AG08395 (cell line): ENCODE data around the gene CD180.
"Not testable (repeated sequence)": the region's sequence is repeated elsewhere in the genome, so short reads cannot be mapped to it uniquely, and the experiment has no call there.

ENCODE experiments used
- DNase-seq: peaks from one replicate; pipeline ENCODE4 v3.0.0; 2012; ENCODE audit warnings: mixed read lengths, low spot score

CD180 gene

GRCh38 chr5:67188274-67189078, 8.1 kb downstream of the CD180 start:
- no peak for DNase-seq

GRCh38 chr5:67187006-67187715, 9.4 kb downstream of the CD180 start:
- DNase-seq, result no peak

DNA sequence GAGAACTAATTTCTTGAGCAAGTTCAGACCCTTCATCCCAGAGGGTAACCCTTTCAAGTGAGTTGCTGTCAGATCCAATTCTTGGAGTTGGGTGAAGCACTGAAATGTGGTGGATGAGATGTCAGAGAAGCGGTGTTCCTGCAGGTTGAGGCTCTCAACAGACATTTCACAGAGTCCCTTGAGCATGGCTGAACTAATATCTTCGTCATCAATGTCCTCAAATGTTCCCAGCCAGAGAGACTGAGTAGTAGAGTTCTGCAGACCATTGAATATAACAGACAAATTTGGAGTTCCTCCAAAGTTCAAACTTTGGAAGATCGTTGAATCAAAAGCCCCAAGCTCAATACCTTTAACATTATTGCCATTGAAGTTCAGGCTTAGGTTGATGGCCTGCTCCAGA, 12.7 kb downstream of the CD180 start:
- no peak for DNase-seq

DNA sequence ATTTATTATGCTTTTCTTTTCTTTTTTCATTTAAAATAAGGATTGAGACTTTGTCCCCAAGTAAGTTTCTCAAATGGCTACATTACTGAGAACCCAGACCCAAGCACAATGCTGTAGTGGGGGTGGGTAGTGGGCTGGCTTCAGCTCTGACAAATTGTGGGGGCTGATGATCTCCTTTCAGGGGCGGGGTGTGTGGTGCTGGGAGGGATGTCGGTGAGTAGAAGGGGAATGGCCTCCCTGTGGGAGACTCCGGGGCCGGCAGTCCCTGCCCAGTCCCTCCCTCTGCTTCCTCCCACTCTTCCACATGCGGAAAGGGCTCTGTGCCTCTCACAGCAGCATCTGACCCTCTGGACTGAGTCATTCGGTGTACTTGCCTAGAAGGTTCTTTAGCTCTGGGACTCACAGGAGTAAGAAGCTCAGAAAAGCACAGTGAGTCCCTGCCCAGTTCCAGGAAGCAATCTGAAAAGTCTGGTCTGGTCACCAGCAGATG, 14.3 kb downstream of the CD180 start:
- DNase-seq, result peak; percentile 78

DNA sequence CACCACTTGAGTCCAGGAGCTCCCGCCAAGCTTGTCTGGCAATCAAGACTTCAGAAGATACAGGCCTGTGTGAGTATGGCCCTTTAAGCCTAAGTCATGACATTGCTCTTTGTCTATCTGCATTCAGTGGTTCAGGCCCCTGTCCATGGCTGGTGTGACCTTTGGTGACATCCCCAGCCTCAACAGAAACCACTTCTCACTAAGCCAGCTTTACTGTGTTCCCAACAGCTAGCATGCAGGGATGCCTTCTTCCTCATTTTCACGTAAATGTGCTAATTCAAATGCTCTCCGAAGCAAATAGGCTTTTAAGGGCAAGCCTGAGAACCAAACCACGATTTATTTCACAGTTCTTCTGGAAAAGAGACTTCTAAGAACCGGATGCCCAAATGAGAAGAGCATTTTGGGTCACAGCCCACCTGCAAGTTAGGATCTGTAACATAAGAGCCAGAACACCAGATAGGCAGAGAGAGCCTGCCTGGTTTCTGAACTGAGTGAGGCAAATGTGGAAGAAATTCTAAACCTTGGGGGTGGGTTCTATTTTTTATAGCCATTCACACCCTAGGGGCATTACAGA, 14.9 kb downstream of the CD180 start:
- no peak for DNase-seq

DNA sequence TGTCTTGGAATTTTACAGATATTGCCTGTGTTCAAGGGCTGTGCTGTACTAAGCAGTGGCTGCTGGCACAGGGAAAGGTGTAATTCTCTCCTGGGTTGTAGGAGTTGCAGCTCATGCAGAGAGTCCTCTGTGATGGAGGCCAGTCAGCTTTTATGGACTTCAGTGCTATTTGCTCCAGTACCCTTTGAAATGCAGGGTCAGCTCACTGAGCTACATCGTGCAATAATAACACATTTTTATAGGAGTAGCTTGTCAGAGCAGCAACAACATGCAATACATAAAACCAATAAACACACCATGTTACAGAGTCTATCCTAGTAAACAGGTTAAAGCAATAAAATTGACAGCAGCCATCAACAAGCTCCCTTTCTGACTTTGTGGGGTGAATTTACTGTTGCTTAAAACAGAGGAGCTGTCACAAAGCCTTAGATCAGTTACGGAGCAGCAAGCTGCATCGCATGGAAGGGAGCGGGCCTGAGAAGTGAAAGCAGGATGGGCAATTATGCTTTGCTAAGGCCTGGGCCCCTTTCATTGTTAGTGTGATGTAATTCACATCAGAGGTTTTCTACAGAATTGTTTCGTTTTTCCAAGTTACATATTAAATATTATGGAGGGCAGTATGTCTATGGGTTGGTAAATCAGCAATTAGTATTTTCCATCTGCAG, 16.8 kb downstream of the CD180 start:
- DNase-seq, result no peak

DNA sequence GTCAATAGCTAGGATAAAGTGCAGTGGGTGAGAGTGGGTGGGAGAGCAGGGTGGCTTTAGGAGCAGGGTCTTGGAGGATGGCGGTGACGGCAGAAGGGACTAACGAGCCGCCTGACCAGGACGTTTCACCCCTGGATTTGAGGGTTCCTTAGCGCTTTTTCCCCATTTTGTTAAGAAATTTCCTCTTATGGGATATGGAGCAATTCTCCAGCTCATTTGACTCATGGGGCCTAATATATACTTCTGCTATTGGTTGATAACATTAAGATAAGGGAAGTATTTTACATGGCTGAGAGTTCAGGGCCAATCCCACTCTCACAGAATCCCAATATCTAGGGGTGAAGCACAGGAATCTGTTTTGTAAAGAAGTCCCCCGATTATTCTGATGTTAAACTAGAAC, 17.6 kb downstream of the CD180 start:
- DNase-seq, result no peak

GRCh38 chr5:67178085-67178484, 18.5 kb downstream of the CD180 start:
- DNase-seq, result no peak

DNA sequence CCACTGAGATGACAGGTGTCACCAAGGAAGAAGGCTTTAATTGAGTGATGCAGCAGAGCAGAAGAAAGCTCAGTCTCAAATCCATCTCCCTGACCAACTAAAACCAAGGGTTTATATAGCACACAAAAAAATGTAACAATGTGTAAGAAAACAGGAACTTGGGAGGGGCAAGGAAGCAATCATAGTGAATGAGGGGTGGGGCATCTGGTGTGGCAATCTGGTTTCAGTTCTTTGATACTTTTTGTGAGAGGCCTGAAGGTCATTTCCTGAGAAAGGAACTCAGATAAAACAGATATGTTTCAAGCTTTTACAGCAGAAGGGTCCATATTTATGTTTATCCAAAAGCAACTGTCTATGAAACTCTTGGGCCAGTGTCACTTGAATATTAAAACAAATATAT, 19.7 kb downstream of the CD180 start:
- DNase-seq, result no peak

GRCh38 chr5:67173959-67174358, 22.6 kb downstream of the CD180 start:
- no peak for DNase-seq

DNA sequence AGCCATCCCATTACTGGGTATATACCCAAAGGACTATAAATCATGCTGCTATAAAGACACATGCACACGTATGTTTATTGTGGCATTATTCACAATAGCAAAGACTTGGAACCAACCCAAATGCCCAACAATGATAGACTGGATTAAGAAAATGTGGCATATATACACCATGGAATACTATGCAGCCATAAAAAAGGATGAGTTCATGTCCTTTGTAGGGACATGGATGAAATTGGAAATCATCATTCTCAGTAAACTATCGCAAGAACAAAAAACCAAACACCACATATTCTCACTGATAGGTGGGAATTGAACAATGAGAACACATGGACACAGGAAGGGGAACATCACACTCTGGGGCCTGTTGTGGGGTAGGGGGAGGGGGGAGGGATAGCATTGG, 23.2 kb downstream of the CD180 start:
- not testable (repeated sequence) for DNase-seq

GRCh38 chr5:67170767-67171166, 25.8 kb downstream of the CD180 start:
- DNase-seq, result no peak

- no peak for DNase-seq
These were observed 28.5 kb downstream of the CD180 start for GRCh38 chr5:67168069-67168468.

- DNase-seq, result peak; percentile 11
These were observed 29.9 kb downstream of the CD180 start for GRCh38 chr5:67166460-67167285.

DNA sequence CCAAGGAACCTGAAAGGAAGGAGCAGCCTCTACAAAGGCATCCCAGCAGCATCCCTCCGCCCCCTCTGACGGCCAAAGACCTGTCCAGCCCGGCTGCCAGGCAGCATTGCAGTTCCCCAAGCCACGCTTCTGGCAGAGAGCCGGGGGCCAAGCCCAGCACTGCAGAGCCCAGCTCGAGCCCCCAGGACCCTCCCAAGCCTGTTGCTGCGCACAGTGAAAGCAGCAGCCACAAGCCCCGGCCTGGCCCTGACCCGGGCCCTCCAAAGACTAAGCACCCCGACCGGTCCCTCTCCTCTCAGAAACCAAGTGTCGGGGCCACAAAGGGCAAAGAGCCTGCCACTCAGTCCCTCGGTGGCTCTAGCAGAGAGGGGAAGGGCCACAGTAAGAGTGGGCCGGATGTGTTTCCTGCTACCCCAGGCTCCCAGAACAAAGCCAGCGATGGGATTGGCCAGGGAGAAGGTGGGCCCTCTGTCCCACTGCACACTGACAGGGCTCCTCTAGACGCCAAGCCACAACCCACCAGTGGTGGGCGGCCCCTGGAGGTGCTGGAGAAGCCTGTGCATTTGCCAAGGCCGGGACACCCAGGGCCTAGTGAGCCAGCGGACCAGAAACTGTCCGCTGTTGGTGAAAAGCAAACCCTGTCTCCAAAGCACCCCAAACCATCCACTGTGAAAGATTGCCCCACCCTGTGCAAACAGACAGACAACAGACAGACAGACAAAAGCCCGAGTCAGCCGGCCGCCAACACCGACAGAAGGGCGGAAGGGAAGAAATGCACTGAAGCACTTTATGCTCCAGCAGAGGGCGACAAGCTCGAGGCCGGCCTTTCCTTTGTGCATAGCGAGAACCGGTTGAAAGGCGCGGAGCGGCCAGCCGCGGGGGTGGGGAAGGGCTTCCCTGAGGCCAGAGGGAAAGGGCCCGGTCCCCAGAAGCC, 30.8 kb downstream of the CD180 start:
- DNase-seq, result peak; percentile 69

DNA sequence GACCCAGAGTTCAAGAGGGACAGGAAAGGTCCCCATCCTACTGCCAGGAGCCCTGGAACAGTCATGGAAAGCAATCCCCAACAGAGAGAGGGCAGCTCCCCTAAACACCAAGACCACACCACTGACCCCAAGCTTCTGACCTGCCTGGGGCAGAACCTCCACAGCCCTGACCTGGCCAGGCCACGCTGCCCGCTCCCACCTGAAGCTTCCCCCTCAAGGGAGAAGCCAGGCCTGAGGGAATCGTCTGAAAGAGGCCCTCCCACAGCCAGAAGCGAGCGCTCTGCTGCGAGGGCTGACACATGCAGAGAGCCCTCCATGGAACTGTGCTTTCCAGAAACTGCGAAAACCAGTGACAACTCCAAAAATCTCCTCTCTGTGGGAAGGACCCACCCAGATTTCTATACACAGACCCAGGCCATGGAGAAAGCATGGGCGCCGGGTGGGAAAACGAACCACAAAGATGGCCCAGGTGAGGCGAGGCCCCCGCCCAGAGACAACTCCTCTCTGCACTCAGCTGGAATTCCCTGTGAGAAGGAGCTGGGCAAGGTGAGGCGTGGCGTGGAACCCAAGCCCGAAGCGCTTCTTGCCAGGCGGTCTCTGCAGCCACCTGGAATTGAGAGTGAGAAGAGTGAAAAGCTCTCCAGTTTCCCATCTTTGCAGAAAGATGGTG, 31.6 kb downstream of the CD180 start:
- no peak for DNase-seq

DNA sequence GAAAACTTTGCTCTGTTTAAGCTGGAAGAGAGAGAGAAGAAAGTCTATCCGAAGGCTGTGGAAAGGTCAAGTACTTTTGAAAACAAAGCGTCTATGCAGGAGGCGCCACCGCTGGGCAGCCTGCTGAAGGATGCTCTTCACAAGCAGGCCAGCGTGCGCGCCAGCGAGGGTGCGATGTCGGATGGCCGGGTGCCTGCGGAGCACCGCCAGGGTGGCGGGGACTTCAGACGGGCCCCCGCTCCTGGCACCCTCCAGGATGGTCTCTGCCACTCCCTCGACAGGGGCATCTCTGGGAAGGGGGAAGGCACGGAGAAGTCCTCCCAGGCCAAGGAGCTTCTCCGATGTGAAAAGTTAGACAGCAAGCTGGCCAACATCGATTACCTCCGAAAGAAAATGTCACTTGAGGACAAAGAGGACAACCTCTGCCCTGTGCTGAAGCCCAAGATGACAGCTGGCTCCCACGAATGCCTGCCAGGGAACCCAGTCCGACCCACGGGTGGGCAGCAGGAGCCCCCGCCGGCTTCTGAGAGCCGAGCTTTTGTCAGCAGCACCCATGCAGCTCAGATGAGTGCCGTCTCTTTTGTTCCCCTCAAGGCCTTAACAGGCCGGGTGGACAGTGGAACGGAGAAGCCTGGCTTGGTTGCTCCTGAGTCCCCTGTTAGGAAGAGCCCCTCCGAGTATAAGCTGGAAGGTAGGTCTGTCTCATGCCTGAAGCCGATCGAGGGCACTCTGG, 32.6 kb downstream of the CD180 start:
- DNase-seq, result no peak

GRCh38 chr5:67163231-67163756, 33.3 kb downstream of the CD180 start:
- DNase-seq, result no peak

GRCh38 chr5:67161767-67162166, 34.8 kb downstream of the CD180 start:
- no peak for DNase-seq
